GM23248 (cell line): ENCODE results near the gene PHYHD1. TPM values are rescaled to one million over a fixed set of nuclear protein-coding genes. Genes with fewer than 3 reads are reported as not detected.
A peak's percentile ranks its signal among the peaks of the same experiment; 100 is the strongest.

Experiments used
- DNase-seq: peaks from one replicate; pipeline ENCODE4 v3.0.0-alpha.2; 2015
- H2AFZ ChIP-seq: fragments of 200-600 bp; sonication (generic); 2 replicates; pipeline ENCODE4 v1.6.1; 2016; ENCODE audit warnings: antibody characterized with exemption
- H3F3A ChIP-seq: fragments of 200-600 bp; sonication (generic); 2 replicates; pipeline ENCODE4 v1.6.1; 2016; ENCODE audit warnings: mild to moderate bottlenecking, antibody characterized with exemption, mixed run types; ENCODE audit not compliant: insufficient read depth
- H3K27ac ChIP-seq: fragments of 200-600 bp; sonication (generic); 2 replicates; pipeline ENCODE4 v1.5.1; 2016; ENCODE audit warnings: mild to moderate bottlenecking
- H3K27me3 ChIP-seq: fragments of 200-600 bp; sonication (generic); replicated peaks from 2 replicates; pipeline ENCODE4 v1.6.1; 2016; ENCODE audit warnings: mild to moderate bottlenecking; ENCODE audit not compliant: insufficient read depth
- H3K36me3 ChIP-seq: fragments of 200-600 bp; sonication (generic); 2 replicates; pipeline ENCODE4 v1.6.1; 2016; ENCODE audit warnings: low read depth, mild to moderate bottlenecking
- H3K4me1 ChIP-seq: fragments of 200-600 bp; sonication (generic); 2 replicates; pipeline ENCODE4 v1.6.1; 2016; ENCODE audit warnings: mild to moderate bottlenecking; ENCODE audit not compliant: insufficient read depth
- H3K4me2 ChIP-seq: fragments of 200-600 bp; sonication (generic); one replicate; pipeline ENCODE4 v1.6.1; 2016; ENCODE audit warnings: mild to moderate bottlenecking; ENCODE audit not compliant: unreplicated experiment
- H3K4me3 ChIP-seq: fragments of 200-600 bp; sonication (generic); 2 replicates; pipeline ENCODE4 v1.5.1; 2016; ENCODE audit warnings: mild to moderate bottlenecking
- H3K79me2 ChIP-seq: fragments of 200-600 bp; sonication (generic); 2 replicates; pipeline ENCODE4 v1.6.1; 2016; ENCODE audit warnings: mild to moderate bottlenecking; ENCODE audit not compliant: insufficient read depth
- H3K9ac ChIP-seq: fragments of 200-600 bp; sonication (generic); 2 replicates; pipeline ENCODE4 v1.6.1; 2016; ENCODE audit warnings: mild to moderate bottlenecking
- H3K9me2 ChIP-seq: fragments of 200-600 bp; sonication (generic); 2 replicates; pipeline ENCODE4 v1.6.1; 2016; ENCODE audit warnings: mixed run types, mild to moderate bottlenecking, moderate library complexity; ENCODE audit not compliant: insufficient read depth
- H3K9me3 ChIP-seq: fragments of 200-600 bp; sonication (generic); one replicate; pipeline ENCODE4 v1.6.1; 2017; ENCODE audit warnings: low read depth
- H4K20me1 ChIP-seq: fragments of 200-600 bp; sonication (generic); 2 replicates; pipeline ENCODE4 v1.6.0; 2016; ENCODE audit not compliant: insufficient read depth
- EZH2 ChIP-seq: fragments of 200-600 bp; sonication (generic); IDR thresholded peaks from 2 replicates; pipeline ENCODE4 v1.6.1; 2018; ENCODE audit warnings: antibody characterized with exemption, mild to moderate bottlenecking; ENCODE audit not compliant: insufficient read depth, poor library complexity, severe bottlenecking
- EZH2phosphoT487 ChIP-seq: fragments of 200-600 bp; sonication (generic); IDR thresholded peaks from 2 replicates; pipeline ENCODE4 v1.6.1; 2018; ENCODE audit warnings: antibody characterized with exemption, moderate library complexity, mild to moderate bottlenecking, low read depth; ENCODE audit not compliant: insufficient read depth
- WGBS, 2 experiments: methylation state at CpG; one replicate each; pipeline ENCODE4 v1.1.6; 2015 to 2017; ENCODE audit warnings: low lambda C conversion rate in 2 of 2, low coverage in 1 of 2; ENCODE audit errors: missing lambda C conversion rate in 2 of 2; 5-methylcytosine and 5-hydroxymethylcytosine counted together
- in situ Hi-C: fragments of 300-500 bp; cut with MboI; formaldehyde crosslinking; loops from 2 replicates; pipeline ENCODE4 v1.15.0; 2020
- polyA plus RNA-seq: library from polyadenylated mRNA; unstranded; fragments of >200 nt; fragmentation: Nextera tagmentation; extraction: Ambion mirVana; gene quantifications from 2 replicates; pipeline ENCODE4 v1.2.1, GENCODE V29; 2016
- total RNA-seq: library from RNA; depleted of rRNA; stranded (reverse); fragments of >200 nt; shearing (Covaris generic); gene quantifications from 2 replicates; pipeline ENCODE4 v1.2.3, GENCODE V29; 2014

The PHYHD1 gene
- total and polyA plus RNA-seq, 2 experiments from 2014 or later = 4.4 to 7.4 TPM

DNA sequence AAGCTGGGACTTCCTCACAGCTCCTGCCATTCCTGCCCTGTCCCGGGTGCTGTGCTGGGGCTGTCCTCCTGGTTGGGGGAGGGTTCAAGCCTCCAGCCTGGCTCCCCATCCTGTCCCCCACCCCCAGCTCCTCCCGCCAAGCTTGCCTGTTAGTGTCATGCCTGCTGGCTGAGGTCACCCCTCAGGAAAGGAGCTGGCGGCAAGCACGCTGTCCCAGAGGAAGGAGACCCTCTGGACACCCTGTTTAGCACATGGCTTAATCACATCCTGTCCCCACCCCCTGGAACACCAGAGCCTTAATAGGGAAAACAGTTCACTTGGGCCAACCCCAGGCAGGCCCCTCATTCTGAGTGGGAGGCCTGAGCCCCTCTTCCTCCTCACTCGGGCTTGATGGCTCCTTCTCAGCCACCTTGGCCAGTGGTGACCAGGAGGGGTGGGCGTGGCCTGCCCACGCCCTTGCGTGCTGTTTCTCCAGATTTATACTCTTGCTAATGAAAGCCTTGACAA, 9.2 kb upstream of the PHYHD1 start:
- Histone ChIP-seq H3K36me3 (peaks cover 10% of the 10 kb centered on the region; the same call in 1 of the 2 replicates), H3K4me2 (peak overlapping the region; percentile 77), H4K20me1 (no peaks in the 10 kb centered on the region), H2AFZ (no peak overlapping the region), H3K27ac (peak overlapping the region; percentile 68), H3K9me3 (no peaks in the 10 kb centered on the region), H3F3A (peaks cover 17% of the 10 kb centered on the region), H3K9me2 (no peaks in the 10 kb centered on the region), H3K4me3 (peak overlapping the region; percentile 28; the same call in 1 of the 2 replicates), H3K27me3 (no peaks in the 10 kb centered on the region), H3K4me1 (peaks cover 35% of the 10 kb centered on the region), H3K9ac (no peak overlapping the region), H3K79me2 (peaks cover 91% of the 10 kb centered on the region)
- in situ Hi-C loops = no loop called here
- peak; percentile 65 for DNase-seq
- WGBS, 2 experiments = 1% methylated on average over 8 of the region's 8 CpGs
- TF ChIP-seq EZH2 = no peak
- TF ChIP-seq EZH2phosphoT487 = no peak

DNA sequence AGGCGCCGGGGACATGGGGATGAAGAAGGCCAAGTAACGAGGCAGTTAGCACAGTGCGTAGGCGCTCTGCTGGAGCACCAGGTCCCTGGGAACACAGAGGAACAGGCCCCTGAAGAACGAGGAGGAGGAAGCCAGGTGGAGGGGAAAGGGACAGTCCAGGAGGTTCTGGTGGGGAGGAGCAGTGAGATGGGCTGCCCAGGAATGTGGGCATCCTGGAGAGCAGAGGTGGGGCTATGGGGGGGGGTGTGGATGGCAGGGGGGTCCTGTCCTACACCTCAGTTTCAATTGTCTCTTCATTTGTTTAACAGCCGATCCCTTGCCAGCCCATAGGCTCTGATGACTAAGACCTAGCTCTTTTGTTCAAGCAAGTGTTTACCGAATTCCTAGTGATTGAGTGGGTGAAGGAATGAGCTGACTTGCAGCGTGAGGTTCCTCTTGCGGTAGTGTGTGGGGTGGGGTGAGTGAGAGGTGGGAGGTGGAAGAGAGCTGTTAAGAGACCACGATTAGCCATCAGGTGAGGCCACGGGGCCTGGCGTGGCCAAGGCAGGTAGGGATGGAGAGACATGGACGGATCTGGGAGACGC, 8.4 kb upstream of the PHYHD1 start:
- Histone ChIP-seq H3K4me1 (peaks cover 41% of the 10 kb centered on the region), H3K27ac (peak overlapping the region; percentile 68), H3K27me3 (no peaks in the 10 kb centered on the region), H3F3A (peaks cover 17% of the 10 kb centered on the region), H2AFZ (no peak overlapping the region), H4K20me1 (no peaks in the 10 kb centered on the region), H3K9ac (no peak overlapping the region), H3K9me3 (no peaks in the 10 kb centered on the region), H3K36me3 (peaks cover 10% of the 10 kb centered on the region; the same call in 1 of the 2 replicates), H3K4me2 (peak overlapping the region; percentile 77), H3K4me3 (peak overlapping the region; percentile 36), H3K9me2 (no peaks in the 10 kb centered on the region), H3K79me2 (peaks cover 89% of the 10 kb centered on the region)
- peak; percentile 90 for DNase-seq
- in situ Hi-C loops = no loop called here
- 41 to 48% methylated on average over 15 of the region's 15 CpGs for WGBS, 2 experiments
- no peak for TF ChIP-seq EZH2
- TF ChIP-seq EZH2phosphoT487 = no peak

DNA sequence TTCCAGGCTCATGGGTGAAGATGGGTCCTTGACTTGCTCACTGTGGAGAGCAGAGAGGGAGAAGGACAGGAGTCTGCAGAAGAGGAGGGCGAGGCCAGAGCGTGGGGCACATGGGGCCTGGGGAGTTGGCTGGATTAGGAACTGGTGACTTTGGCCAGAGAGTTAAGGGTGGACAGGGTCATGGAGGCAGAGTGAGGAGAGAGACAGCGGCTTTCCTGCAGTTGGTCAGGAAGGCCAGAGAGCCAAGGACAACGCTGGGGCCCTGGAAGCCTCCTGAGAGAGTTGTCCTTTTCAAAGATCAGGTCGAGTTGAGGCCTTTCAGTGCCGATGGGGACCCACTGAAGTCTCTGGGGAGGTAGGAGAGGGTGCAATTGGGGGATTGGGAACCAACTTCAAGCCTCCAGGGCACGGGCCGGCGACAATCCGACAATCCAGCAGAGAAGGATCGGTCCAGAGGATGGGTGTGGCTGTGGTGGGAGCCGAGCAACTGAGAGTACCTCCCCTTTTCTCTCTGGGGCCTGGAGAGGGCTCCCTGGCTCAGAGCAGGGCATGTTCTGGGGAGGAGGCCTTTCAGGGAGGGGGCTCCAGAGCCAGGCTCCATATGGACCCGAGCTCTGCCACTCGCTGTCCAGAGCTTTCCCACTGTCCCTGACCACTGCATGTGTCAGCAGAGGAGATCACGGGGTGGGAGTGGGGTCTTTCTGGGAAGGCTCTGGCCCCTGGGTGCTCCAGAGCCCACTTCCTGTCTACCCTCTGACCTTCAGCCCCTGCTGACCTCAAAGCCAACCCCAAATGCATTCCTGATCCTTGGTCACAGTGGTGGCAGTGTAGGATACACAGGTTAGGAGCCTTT, 7.5 kb upstream of the PHYHD1 start:
- H3K4me1 ChIP-seq = peaks cover 41% of the 10 kb centered on the region
- peaks cover 80% of the 10 kb centered on the region for H3K79me2 ChIP-seq
- no peaks in the 10 kb centered on the region for H3K27me3 ChIP-seq
- in situ Hi-C loops = no loop called here
- no peaks in the 10 kb centered on the region for H3K9me2 ChIP-seq
- peak overlapping the region; percentile 33 for H3K27ac ChIP-seq
- DNase-seq = peak; percentile 38
- no peaks in the 10 kb centered on the region for H3K9me3 ChIP-seq
- no peak overlapping the region for H3K4me3 ChIP-seq
- peaks cover 20% of the 10 kb centered on the region for H3F3A ChIP-seq
- H2AFZ ChIP-seq = no peak overlapping the region
- TF ChIP-seq EZH2 (no peak), EZH2phosphoT487 (no peak)
- peaks cover 10% of the 10 kb centered on the region; the same call in 1 of the 2 replicates for H3K36me3 ChIP-seq
- H4K20me1 ChIP-seq = no peaks in the 10 kb centered on the region
- WGBS, 2 experiments = 38 to 41% methylated on average over 15 of the region's 15 CpGs
- no peak overlapping the region for H3K9ac ChIP-seq
- H3K4me2 ChIP-seq = peak overlapping the region; percentile 77

- H3K27ac ChIP-seq = no peak overlapping the region
- H3K4me1 ChIP-seq = peaks cover 41% of the 10 kb centered on the region
- no peak for TF ChIP-seq EZH2phosphoT487
- H3K36me3 ChIP-seq = peaks cover 1% of the 10 kb centered on the region; the same call in 1 of the 2 replicates
- 87 to 88% methylated on average over 19 to 23 of the region's 23 CpGs for WGBS, 2 experiments
- peaks cover 71% of the 10 kb centered on the region for H3K79me2 ChIP-seq
- in situ Hi-C loops = no loop called here
- no peaks in the 10 kb centered on the region for H3K9me2 ChIP-seq
- no peaks in the 10 kb centered on the region for H3K27me3 ChIP-seq
- no peak overlapping the region for H2AFZ ChIP-seq
- H3F3A ChIP-seq = peaks cover 20% of the 10 kb centered on the region
- H3K4me3 ChIP-seq = no peak overlapping the region
- no peak for DNase-seq
- no peaks in the 10 kb centered on the region for H4K20me1 ChIP-seq
- H3K9ac ChIP-seq = no peak overlapping the region
- peak overlapping the region; percentile 77 for H3K4me2 ChIP-seq
- no peaks in the 10 kb centered on the region for H3K9me3 ChIP-seq
Measured at GRCh38 chr9:128913995-128914772, 6.6 kb upstream of the PHYHD1 start.
